ENCODE data around the gene APBB3.

Gene APBB3

DNA sequence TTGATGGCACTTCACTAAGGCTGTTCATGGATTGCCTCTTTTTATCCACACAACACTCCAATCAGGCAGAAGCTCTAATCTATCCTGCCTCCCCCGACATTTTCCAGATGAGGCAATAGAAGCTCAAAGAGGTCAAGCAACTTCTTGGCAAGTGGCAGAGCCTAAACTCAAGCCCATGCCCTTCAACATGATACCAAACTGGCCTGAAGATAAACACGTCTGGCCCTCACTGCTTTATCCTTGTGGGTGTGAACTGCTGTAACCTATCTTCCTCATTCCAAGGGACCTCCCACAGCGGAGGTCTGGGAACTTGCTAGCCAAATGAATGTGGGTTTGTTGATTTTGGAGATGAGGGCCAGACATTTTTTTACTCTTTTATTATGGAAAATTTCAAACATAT, 9.8 kb upstream of the APBB3 start:
- DNase-seq = no peak

DNA sequence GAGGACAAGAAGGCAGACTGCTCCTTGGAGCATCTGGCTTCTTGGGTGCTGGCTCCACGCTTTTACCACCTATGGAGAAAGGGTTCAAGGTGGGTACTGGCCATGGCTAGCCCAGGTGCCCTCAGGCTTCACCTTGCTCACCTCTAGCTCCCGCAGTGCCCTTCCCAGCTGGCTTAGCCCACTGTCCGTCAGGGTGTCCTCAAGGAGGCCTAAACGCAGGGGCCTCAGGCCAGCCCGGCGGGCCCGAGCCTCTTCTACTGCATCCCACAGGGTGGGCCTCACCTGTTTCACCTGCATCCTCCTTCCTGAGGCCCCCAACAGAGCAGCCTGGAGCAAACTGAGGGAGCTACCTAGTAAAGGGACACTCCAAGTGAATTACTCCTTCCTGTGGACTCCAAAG, 9.3 kb upstream of the APBB3 start:
- DNase-seq = no peak

DNA sequence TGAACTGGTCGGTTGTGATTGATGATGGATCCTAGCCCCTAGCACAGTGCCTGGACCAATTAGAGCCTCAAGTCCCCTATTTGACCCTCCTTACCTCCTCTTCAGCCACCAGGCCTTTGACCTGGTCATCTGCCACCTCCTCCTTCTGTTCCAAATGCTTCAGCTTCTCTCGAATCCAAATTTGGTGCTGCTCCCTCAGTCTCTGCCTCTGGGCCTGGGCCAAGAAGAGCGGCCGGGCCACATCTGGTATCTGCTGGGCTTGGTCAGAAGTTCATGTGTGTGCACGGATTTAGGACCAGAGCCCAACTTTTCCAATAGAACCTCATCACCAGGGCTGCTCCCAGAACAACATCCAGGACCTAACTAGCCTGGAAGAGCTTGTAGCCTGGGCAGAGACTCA, 6.7 kb upstream of the APBB3 start:
- no peak for DNase-seq

DNA sequence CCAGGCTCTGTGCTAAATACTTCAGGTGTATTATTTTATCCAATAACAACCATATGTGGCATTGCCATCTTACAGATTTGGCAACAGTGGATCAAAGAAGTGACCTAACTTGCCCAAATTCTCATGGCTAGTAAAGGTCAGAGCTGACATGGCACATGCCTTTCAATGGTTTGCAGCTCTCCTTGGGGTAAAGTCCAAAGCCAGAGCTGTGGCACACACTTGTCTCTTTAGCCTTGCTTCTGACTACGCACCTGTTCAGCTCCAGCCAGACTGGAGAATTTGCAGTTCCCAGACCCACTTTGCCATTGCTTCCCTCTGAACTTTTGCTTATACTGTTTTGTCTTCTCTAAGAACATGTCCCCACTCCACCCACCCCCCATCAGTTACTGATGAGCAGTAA, 6.1 kb upstream of the APBB3 start:
- DNase-seq = no peak

DNA sequence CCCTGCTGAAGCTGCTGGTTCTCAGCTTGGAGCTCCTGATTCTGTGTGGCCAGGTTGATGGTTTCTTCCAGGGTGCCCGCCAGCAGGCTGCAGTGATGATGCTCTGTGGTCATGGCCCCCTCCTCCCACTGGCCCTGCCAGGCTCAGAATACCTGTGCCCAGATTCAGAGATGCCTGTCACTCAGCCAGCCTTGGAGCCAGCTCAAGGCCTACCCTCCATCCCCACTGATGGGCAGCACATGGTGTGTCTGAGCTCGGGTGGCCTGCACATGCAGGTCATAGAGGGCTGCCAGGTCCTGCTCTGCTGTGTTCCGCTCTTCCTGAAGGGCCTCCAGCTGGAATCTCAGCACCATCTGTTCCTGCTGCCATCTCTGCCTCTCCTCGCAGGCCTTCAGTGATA, 5.7 kb upstream of the APBB3 start:
- no peak for DNase-seq

DNA sequence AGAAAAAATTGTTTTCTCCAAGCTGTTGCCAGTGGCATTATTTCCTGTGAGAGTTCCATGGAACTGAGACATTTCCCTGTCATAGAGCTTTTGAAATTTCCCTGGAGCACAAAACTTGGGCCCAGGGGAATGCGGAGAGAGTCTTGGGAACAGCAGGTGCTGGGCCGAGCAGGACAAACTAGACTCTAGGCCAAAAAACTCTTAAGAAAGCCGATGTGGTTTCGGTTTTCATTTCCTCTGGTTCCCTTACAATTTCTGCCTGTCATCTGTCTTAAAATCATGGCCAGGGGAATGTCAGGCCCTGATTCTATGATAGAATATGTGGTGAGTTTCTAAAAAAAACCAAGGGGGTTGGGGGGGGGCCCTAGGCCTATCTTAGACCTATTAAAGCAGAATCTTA, 4.8 kb upstream of the APBB3 start:
- no peak for DNase-seq

DNA sequence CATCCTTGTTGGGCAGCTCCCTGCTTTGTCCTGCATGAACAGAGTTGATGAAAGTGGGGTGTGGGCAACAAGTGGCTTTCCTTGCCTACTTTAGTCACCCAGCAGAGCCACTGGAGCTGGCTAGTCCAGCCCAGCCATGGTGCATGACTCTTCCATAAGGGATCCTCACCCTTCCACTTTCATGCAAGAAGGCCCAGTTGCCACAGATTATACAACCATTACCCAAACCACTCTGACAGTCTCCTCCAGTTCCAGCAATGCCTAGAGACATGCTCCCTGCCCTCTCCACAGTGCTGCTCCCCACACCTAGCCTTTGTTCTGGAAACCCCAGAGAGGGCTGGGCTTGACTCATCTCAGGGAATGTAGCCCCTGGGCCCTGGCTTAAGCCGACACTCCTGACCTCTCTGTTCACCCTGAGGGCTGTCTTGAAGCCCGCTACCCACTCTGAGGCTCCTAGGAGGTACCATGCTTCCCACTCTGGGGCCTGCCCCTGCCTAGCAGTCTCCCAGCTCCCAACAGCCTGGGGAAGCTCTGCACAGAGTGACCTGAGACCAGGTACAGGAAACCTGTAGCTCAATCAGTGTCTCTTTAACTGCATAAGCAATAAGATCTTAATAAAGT, 4.2 kb upstream of the APBB3 start:
- DNase-seq = no peak

DNA sequence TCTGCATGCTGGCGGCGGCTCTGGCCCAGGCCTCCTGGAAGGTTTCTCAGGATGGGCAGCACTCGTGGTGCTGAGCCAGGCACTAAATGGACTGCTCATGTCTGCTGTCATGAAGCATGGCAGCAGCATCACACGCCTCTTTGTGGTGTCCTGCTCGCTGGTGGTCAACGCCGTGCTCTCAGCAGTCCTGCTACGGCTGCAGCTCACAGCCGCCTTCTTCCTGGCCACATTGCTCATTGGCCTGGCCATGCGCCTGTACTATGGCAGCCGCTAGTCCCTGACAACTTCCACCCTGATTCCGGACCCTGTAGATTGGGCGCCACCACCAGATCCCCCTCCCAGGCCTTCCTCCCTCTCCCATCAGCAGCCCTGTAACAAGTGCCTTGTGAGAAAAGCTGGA, 3.5 kb upstream of the APBB3 start:
- DNase-seq = no peak

DNA sequence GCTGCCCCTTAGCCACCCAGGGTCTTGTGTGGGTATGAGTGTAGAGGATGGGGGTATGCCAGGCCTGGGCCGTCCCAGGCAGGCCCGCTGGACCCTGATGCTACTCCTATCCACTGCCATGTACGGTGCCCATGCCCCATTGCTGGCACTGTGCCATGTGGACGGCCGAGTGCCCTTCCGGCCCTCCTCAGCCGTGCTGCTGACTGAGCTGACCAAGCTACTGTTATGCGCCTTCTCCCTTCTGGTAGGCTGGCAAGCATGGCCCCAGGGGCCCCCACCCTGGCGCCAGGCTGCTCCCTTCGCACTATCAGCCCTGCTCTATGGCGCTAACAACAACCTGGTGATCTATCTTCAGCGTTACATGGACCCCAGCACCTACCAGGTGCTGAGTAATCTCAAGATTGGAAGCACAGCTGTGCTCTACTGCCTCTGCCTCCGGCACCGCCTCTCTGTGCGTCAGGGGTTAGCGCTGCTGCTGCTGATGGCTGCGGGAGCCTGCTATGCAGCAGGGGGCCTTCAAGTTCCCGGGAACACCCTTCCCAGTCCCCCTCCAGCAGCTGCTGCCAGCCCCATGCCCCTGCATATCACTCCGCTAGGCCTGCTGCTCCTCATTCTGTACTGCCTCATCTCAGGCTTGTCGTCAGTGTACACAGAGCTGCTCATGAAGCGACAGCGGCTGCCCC, 2.9 kb upstream of the APBB3 start:
- DNase-seq = no peak

DNA sequence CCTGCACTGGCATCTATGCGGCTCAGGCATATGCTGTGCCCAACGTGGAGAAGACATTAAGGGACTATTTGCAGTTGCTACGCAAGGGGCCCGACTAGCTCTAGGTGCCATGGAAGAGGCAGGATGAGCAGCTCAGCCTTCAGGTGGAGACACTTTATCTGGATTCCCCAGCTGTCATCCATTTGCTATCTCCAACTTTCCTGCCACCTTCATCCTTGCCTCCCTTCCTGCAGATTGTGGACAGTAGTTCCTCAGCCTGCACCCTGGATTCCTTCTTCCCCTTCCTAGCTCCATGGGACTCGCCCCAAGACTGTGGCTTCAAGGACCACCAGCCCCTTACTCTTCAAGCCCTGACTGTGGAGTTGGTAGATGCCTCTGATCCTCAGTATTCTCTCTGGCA, 2.3 kb upstream of the APBB3 start:
- no peak for DNase-seq

DNA sequence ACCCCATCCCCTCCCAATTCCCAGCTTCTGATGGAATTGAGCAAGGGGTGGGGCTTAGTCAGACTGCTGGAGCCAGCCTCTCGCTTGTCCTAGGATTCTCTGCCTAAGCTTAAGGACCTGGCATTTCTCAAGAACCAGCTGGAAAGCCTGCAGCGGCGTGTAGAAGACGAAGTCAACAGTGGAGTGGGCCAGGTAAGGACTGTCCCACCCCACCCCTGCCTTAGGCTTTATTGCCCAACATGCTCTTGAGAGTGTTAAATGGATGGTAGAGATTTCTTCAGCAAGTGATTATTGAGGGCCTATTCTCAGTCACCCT, 1.3 kb upstream of the APBB3 start:
- no peak for DNase-seq

DNA sequence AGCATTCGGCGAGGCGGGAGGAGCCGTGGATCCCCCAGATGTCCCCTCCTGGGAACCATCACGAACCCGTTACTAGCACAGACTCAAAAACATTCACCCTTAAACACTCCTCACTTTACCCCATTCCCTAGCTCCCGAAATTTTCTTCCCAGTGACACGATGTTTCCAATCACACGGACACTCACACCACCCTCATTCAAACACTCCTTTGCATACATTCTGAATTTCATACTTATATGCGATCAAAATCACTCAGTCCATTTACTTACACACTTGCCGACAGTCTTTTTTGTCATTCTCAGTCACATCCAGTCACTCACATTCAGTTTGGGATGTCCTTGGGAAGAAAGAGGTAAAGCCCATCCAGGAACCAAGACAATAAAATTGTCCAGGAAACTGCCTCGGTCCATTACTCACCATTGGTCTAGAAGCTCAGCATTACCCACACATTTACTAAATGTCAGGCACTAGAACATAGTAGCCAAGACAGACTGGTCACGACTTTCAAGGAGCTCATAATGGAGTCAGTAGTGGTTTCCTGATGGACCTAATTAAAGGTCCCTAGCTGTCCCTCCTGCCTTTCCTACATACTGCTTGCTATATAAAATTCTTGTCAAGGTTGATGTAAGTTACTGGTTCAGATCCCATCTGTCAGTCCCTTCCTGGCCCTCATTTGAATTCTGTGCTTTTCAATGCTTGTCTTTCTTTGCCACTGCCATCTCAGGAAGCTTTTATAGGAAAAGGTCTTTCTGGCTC, 804 bp upstream of the APBB3 start:
- no peak for DNase-seq

DNA sequence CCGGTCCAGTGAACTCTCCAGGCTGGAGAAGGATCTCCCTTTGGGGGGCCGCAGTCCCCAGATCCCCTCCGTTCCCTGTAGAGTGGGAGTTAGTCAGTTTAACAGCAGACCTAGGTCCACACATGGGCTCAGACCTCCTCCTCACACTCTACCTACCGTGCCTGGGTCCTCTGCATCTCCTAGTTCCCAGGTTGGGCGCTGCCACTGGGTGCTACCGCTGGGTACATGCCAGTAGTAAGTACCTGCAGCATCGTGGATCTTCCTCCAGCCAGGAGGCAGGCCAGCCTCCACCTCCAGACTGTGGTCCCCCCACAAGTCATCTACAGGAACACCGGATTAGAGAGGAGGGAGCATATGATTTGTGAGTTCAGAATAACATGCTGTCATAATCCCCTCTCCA, 802 bp downstream of the APBB3 start:
- no peak for DNase-seq

DNA sequence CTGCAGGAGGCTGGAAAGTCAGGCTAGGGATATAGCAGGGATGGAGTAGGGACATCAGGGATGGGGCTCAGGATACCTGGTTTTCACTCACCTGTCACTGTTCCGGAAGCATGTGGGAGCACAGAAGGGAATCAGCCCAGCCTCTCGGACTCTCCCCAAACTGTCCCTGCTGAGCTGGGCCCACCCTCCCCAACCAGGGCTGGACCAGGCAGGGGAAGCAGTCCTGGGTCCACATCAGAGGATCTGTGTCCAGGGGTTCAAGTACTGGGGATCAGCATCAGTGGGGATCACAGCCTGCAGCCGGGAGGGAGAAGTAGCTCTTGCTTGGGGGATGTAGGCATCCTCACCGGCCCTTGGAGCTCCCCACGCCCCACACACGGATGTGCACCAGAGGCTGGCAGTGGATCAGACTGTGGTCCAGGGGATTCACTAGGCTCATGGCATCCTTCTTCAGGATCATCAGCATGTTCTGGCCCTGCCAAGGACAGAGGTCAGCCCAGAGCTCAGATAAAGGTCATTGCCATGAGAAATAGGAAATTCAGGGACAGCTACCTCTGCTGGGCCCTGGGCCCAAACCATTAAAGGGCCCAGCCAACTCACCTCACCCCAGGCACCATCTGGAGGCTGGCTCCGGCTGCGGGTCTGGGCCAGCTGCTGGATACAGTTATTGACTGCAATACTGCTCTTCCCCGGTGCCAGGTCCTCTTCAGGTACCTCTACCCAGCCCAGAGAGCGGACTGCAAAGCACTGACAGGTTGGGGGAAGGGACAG, 2.5 kb downstream of the APBB3 start:
- DNase-seq = no peak

DNA sequence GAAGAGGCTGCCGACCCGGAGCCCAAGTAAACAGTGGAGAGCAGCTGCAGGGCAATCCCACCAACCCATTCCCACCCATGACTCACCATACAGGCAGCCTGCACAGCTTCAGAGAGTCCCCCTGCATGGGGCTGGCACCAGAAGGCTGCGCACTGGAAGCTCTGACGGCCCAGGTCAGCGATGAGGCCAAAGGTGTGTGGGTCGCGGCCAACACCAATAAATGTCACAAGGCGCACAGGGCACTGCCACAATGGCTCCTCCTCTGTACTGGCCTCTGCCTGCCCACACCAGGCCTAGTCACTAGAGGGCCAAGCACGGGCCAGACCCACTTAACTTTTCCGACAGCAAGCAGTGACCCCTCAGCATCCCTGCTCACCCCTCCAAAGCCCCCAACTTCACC, 4.2 kb downstream of the APBB3 start:
- no peak for DNase-seq

DNA sequence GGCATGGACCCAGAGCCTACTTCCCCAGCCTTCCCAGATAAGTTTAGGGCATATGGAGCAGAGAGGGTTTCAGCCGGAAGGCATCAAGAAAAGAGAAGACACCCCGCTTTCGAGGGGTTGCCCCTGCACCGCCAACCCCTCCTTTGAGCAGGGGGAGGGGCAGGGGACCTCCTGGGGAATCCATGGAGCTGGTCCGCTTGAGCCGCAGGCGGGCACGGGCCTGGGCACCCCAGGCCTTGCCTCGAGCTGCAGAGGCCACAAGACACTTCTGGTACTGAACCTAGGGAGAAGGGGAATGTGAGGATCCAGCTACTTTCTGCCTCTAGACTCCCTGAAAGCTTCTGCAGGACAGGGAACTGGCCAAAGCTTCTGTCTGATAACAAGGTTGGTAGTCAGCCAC, 5.9 kb downstream of the APBB3 start:
- DNase-seq = no peak

DNA sequence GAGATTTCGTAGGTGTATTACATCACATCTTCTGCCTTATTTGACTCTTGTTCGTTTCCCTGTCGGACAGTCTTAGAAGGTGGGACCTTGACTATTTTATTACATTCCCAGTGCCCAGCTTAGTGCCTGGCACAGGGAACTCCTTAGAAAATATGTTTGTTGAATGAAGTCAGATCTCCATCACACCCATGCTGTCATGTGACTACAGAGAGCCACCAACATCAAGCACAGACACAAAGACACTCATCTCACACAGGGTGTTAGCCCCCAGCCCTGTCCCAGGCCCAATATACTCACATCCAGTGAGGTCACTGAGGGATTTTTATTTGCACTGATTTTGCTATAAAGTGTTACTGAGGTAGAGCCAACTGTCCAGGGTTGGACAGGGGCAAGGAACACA, 6.4 kb downstream of the APBB3 start:
- DNase-seq = no peak

DNA sequence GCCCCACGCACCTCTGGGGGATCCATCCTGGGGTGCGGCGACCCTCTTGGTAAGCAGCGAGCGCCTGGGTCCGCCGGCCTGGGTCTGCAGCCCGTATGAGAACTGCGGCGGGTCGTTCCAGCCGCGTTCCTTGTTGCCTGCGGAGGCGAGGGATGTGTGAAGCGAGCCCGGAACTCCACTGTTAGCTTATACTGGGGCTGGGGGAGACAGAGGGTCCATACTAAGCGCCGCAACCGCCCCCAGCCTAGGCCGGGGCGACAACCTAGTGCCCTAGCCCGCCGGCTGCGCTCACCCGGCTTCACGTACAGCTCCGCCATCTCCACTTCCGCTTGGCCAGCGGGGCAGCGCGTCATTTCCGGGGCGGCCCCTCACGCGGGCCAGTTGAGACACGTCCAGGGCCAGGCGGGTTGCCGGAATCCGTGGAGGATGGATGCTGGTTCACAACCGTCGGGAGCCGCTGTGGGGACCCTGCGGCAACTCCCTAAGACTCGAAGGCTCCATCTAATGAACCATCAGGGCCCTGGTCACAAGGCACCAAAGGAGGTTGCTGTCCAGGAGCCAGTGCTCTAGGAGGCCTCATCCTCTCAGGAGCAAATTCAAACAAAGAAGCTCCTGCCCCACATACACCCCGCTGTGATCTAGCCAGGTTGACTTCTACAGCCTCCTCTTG, 7.1 kb downstream of the APBB3 start, which contains the start of gene SRA1:
TSS of gene SRA1 (minus strand) at position 338 of the 670 bp plus-strand sequence. CDS start at position 317, 21 bp downstream.
- DNase-seq = peak; percentile 72

DNA sequence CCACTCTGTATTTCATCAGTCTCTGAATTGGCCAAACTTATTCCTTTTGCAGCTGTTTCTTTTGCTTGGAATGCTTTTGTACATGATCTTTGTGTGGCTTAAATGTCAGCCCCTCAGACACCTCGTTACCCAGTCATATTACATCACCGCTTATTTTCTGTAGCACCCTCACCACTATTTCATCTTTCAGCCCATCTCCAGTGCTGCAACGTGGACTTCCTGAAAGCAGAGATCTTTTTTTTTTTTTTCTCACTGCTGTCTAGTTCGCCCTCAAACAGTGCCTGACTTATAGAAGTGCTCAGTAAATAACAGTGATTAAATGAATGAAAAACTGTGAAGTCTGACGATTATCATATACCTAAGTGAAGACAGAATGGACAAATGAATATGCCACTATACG, 8.0 kb downstream of the APBB3 start:
- no peak for DNase-seq

DNA sequence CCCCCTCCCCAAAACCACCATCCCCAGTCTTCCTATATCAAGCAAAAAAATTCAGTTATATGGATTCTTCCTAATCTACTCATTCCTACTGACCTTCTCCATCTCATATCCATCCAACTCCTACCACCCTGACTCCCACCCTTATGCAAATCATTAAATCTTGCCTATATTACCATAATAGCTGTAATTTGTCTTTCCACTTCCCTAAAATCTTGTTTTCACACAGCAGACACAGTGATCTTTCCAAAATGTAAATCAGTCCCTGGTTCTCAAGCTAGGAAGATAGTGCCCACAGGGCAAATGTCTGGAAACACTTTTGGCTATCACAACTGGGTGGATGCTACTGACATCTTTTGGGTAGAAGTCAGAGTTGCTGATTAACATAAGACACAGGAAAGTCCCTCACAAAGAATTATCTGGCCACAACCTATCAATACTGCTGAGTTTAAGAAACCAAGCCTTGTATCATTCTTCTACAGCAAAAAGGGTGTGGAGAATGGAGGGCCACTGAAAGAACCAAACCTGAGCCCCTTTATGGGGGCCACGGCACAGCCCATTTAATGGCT, 8.6 kb downstream of the APBB3 start:
- DNase-seq = no peak

DNA sequence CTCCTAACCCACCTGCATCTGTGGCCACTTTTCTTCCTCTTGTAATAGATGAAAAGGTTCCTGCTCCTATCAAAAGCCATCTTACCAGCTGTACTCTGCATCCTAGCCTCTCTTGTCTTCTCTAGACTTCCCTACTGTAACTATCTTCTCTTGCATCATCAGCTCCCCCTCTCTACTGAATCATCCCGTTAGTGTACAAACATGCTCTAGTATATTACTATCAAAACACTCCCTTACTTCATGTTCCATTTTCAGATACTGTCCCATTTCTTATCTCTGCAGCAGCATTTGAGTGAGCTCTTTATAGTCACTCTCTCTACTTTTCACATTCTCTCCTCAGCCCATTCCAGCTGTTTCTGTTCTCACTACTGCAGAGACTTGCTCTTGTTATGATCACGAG, 9.9 kb downstream of the APBB3 start:
- DNase-seq = no peak

DNA sequence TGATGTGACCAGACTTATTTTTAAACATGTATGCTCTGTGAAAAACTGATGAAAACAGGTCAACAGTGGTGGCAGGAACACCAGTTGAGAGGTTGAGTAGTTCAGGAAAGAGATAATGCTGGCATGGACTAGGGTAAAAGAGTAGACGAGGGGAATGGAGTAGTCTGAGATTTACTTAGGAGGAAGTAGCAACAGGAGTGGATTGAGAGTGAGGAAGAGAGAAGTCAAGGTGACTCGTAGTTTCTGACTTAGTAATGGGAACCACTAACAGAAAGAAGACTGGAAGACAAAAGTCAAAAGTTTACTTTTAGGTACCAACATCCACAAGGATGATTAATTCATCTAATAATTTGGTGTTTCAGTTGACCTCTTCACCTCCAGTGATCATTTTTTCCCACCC, 10.7 kb downstream of the APBB3 start:
- DNase-seq = no peak

DNA sequence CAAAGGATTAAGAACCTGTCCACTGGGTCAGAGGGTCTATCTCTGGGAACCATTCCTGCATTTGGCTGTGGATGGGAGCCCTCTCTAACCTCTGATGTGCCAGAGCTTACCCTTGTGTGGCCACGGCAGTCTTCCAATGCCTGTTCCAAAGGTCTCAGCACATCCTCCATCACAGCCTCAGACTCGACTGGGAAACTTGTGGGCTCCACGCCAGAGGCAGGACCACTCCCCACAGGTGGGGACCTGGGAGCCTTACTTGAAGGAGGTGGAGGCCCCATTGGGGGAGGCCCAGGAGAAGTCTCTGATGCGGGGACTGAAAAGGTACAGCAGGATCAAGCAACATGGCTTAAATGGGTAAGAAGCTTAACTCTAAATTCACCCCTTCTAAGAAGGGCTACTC, 12.5 kb downstream of the APBB3 start:
- no peak for DNase-seq
